GM12865 (cell line): Measurements from ENCODE around the gene ADAMTS10.
"Not testable (repeated sequence)": the region's sequence is repeated elsewhere in the genome, so short reads cannot be mapped to it uniquely, and the experiment has no call there.

Experiments used
- DNase-seq: peaks from one replicate; pipeline ENCODE4 v3.0.0; 2010; ENCODE audit warnings: low read depth
- H3K4me3 ChIP-seq: 2 replicates; pipeline ENCODE4 v1.5.1; 2011; ENCODE audit warnings: mild to moderate bottlenecking, low read depth, low read length, control low read depth
- TF ChIP-seq, protein P1 (sequence below): IDR thresholded peaks from 2 replicates; pipeline ENCODE4 v1.5.1; 2011; ENCODE audit warnings: low read length, control low read depth, low read depth, inconsistent platforms; ENCODE audit not compliant: insufficient read depth; ENCODE audit errors: missing control alignments

The ADAMTS10 gene

DNA sequence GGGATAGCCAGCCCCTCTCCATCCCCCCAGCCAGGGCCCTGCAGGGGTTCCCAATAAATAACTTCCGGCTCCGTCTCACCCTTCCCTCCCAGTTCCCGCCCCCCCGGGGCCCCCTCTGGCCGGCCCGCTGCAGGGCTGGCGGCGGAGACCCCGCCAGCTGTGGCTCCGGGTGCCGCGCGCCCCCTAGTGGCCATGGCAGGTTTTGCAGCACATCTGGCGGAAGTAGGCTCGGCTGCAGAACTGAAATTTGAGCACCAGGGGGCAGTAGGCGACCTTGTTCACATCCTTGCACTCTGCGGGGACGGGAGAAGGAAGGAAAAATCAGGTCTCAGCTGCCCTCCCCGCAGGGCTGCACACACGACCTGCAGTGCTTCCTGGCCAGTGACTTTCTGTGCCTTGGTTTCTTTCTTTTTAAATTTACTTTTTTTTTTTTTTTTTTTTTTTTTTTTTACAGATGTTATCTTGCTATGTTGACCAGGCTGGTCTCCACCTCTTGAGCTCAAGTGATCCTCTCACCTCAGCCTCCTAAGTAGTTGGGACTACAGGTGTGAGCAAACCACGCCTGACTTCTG, 29.7 kb downstream of the ADAMTS10 start:
- no peak overlapping the region for H3K4me3 ChIP-seq
- TF ChIP-seq, protein P1, sequence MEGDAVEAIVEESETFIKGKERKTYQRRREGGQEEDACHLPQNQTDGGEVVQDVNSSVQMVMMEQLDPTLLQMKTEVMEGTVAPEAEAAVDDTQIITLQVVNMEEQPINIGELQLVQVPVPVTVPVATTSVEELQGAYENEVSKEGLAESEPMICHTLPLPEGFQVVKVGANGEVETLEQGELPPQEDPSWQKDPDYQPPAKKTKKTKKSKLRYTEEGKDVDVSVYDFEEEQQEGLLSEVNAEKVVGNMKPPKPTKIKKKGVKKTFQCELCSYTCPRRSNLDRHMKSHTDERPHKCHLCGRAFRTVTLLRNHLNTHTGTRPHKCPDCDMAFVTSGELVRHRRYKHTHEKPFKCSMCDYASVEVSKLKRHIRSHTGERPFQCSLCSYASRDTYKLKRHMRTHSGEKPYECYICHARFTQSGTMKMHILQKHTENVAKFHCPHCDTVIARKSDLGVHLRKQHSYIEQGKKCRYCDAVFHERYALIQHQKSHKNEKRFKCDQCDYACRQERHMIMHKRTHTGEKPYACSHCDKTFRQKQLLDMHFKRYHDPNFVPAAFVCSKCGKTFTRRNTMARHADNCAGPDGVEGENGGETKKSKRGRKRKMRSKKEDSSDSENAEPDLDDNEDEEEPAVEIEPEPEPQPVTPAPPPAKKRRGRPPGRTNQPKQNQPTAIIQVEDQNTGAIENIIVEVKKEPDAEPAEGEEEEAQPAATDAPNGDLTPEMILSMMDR: peak; percentile 99
- peak; percentile 85 for DNase-seq

DNA sequence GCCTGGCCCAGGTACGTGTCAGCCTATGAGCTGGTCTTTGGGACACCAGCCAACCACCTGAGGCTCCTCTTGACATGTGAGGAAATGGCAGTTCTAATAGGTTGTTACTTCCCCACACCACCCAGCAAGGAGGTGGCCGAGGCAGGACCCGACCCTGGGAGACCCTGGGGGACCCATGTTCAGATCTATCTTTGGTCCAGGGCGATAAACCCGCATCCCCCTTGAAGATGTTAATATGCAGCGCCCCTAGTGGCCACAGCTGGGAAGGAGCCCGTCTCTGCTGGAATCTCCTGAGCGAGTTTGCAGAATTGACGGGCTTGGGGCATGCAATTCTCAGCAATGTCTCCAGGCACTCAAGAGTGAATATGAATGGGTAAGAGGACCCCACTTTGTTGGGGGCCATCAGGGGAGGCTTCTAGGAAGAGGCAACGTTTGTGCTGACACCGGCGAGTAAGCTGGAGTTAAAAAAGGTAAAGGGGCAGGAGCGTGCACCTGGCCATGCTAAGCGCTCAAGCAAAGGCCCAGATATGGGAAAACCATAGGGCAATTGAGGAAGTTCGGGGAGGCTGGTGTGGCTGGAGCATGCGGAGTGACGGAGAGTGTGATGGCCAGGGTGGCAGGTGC, 31.8 kb downstream of the ADAMTS10 start:
- H3K4me3 ChIP-seq: no peak overlapping the region
- DNase-seq: peak; percentile 82
- TF ChIP-seq, protein P1: peak; percentile 91

DNA sequence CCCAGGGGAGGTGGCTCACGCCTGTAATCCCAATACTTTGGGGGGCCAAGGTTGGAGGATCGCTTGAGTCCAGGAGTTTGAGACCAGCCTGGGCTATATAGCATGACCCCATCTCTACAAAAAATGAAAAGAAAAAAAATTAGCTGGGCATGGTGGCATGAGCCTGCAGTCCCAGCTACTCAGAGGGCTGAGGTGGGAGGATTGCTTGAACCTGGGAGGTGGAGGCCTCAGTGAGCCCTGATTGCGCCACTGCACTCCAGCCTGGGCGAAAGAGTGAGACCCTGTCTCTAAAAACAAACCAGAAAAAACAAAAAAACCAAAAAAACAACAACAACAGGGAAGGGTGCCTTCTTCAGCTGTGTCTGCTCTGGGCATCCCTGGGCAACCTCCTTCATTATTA, 32.8 kb downstream of the ADAMTS10 start:
- H3K4me3 ChIP-seq: peak overlapping the region; percentile 70
- no peak for DNase-seq
- TF ChIP-seq, protein P1: no peak

GRCh38 chr19:8577247-8577646, 33.3 kb downstream of the ADAMTS10 start, which contains the start of gene MYO1F:
Gene MYO1F, minus strand, starts transcription at chr19:8577442. Its CDS starts 133 bp downstream, at chr19:8577309.
- peak; percentile 72 for DNase-seq
- H3K4me3 ChIP-seq: peak within 1 kb of the TSS; percentile 70
- TF ChIP-seq, protein P1: no peak

- peak; percentile 51 for DNase-seq
- H3K4me3 ChIP-seq: peak overlapping the region; percentile 70
- TF ChIP-seq, protein P1: no peak
These were observed 34.1 kb downstream of the ADAMTS10 start for GRCh38 chr19:8576273-8576993.

DNA sequence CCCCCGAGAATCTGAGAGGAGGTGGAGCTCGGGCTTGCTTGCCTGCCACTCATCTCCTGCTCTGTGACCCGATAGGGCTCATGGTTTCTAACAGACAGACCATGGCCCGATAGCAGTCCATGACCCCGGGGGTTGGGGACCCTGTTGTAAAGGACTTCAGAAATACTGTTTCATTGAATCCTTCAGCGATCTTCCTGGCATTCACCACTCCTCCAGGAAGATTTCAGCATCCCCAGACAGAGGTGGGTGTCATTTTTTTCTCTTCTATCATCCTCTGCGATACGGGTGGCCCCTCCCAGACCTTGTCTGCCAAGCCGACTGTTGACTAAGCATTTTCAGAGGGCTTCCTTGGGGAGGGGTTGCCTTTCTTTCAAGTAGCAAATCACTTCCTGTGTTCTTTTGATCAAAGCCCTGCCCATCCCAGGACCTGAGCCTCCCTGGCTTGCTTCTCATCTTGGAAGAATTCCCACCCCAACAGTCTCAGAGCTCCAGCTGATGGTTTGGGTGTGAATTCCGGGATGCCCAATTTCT, 35.0 kb downstream of the ADAMTS10 start:
- TF ChIP-seq, protein P1: no peak
- no peak for DNase-seq
- peak overlapping the region; percentile 70; the same call in 1 of the 2 replicates for H3K4me3 ChIP-seq

- H3K4me3 ChIP-seq, DNase-seq: not testable (repeated sequence)
These were observed 35.9 kb downstream of the ADAMTS10 start for GRCh38 chr19:8574619-8574922.
